Activated naive CD4-positive, alpha-beta T cell treated with anti-CD3 and anti-CD28 coated beads, Interleukin-2, amount 50 U/mL, for 16 hours (primary cell): Measurements from ENCODE around the gene ADAMTS3.

Experiments used
- DNase-seq: peaks from one replicate; pipeline ENCODE4 v3.0.0-alpha.2; 2020

Gene ADAMTS3

GRCh38 chr4:72568959-72569718, at the start of gene ADAMTS3:
ADAMTS3 (minus strand) TSS chr4:72569221; CDS start chr4:72568762, 459 bp downstream.
- no peak for DNase-seq

- no peak for DNase-seq
Observed at GRCh38 chr4:72613959-72614358, 44.9 kb upstream of the ADAMTS3 start.

GRCh38 chr4:72606751-72607150, 37.7 kb upstream of the ADAMTS3 start:
- DNase-seq, result no peak

- no peak for DNase-seq
Observed at GRCh38 chr4:72604324-72604723, 35.3 kb upstream of the ADAMTS3 start.

GRCh38 chr4:72602396-72603376, 33.7 kb upstream of the ADAMTS3 start:
- no peak for DNase-seq

GRCh38 chr4:72591547-72592454, 22.8 kb upstream of the ADAMTS3 start:
- DNase-seq, result no peak

GRCh38 chr4:72587334-72587733, 18.3 kb upstream of the ADAMTS3 start:
- DNase-seq, result no peak

- DNase-seq, result no peak
Observed at GRCh38 chr4:72582853-72583252, 13.8 kb upstream of the ADAMTS3 start.

GRCh38 chr4:72577211-72577610, 8.2 kb upstream of the ADAMTS3 start:
- no peak for DNase-seq

GRCh38 chr4:72571337-72571736, 2.3 kb upstream of the ADAMTS3 start:
- DNase-seq, result no peak

- DNase-seq, result no peak
Observed at GRCh38 chr4:72569719-72570235, 756 bp upstream of the ADAMTS3 start.

GRCh38 chr4:72567821-72568675, 973 bp downstream of the ADAMTS3 start:
- DNase-seq, result no peak

GRCh38 chr4:72567036-72567435, 2.0 kb downstream of the ADAMTS3 start:
- DNase-seq, result no peak

- DNase-seq, result no peak
Observed at GRCh38 chr4:72566464-72566972, 2.5 kb downstream of the ADAMTS3 start.

GRCh38 chr4:72564789-72565188, 4.2 kb downstream of the ADAMTS3 start:
- DNase-seq, result no peak

GRCh38 chr4:72564184-72564583, 4.8 kb downstream of the ADAMTS3 start:
- no peak for DNase-seq

- DNase-seq, result no peak
Observed at GRCh38 chr4:72558655-72559054, 10.4 kb downstream of the ADAMTS3 start.

GRCh38 chr4:72557021-72557420, 12.0 kb downstream of the ADAMTS3 start:
- DNase-seq, result no peak

- no peak for DNase-seq
Observed at GRCh38 chr4:72555377-72555831, 13.6 kb downstream of the ADAMTS3 start.

GRCh38 chr4:72553540-72554337, 15.3 kb downstream of the ADAMTS3 start:
- no peak for DNase-seq
